Measurements from ENCODE around the gene FAM177A1.

Gene FAM177A1

GRCh38 chr14:35123388-35123703 lies 77.3 kb downstream of the FAM177A1 start:
- no peak for DNase-seq (ENCODE audit: low read depth in 2 of 2)

- DNase-seq (ENCODE audit: low read depth in 2 of 2): no peak
Measured at GRCh38 chr14:35124127-35124526, 78.1 kb downstream of the FAM177A1 start.

Data from stimulated activated CD8-positive, alpha-beta memory T cell treated with anti-CD3 and anti-CD28 coated beads, Interleukin-15, amount 100 ng/mL, for 48 hours (primary cell).